ENCODE measurements around the gene STUB1.

DNA sequence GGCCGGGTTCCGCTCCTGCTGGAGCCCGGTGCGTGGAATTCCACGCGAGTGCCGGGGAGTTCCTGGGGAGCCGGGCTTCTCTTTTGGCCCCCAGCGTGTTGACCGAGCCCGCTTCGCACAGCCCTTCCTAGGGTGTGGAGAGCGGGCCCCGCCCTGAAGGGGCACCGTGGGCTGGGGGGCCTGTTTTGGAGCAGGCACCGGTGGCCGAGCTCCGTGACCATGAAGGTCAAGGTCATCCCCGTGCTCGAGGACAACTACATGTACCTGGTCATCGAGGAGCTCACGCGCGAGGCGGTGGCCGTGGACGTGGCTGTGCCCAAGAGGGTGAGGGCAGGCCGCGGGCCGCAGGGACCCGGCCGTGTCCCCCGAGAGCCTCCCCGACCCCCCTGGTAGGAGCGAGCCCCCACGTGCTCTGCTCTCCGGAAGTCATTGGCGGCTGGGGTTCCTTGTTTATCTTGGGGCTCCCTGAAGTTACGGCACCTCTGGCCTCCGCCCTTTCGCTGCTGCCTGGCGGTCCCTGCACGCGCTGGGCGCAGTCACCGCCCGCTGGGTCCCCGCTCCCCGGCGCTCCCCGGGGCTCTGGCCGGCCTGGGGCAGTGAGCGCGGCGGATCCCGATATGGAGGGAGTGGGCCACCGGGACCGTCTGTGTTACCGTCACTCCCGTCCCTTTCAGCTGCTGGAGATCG lies 47.2 kb downstream of the STUB1 start:
- no peak for TF ChIP-seq CTCF (IDR thresholded peaks at IDR 0.05)
- TF ChIP-seq POLR2A (IDR thresholded peaks at IDR 0.05): no peak

Measured in adrenal gland (tissue), 5 donors.